B cell (primary cell): Measurements from ENCODE around the gene TOMM40. TPM values are rescaled to one million over a fixed set of nuclear protein-coding genes. Genes with fewer than 3 reads are reported as not detected.
"Not testable (repeated sequence)": the region's sequence is repeated elsewhere in the genome, so short reads cannot be mapped to it uniquely, and the experiment has no call there.

Experiments used
- ATAC-seq: fragments of 200-7000 bp; cut with Tn5 transposase; one replicate; pipeline ENCODE4 v1.10.0; 2021; ENCODE audit warnings: low read depth, mild to moderate bottlenecking, moderate number of reproducible peaks, moderate library complexity
- CTCF ChIA-PET: fragments of 350-600 bp; sonication (Branson Sonifier 250); formaldehyde crosslinking; loops from one replicate; lab custom pipeline; 2021; ENCODE audit warnings: antibody characterized with exemption, inconsistent platforms; lab: Charles Lee
- POLR2A ChIA-PET: fragments of 350-600 bp; sonication (Branson Sonifier 250); formaldehyde crosslinking; loops from one replicate; lab custom pipeline; 2021; ENCODE audit warnings: antibody characterized with exemption; lab: Charles Lee
- DNase-seq: peaks from one replicate; pipeline ENCODE4 v3.0.0; 2013
- H2AFZ ChIP-seq: 2 replicates; pipeline ENCODE4 v1.6.1; 2012; ENCODE audit warnings: mild to moderate bottlenecking, low read depth, low read length; ENCODE audit not compliant: insufficient read depth, poor library complexity, severe bottlenecking
- H3K27ac ChIP-seq, 2 donors: 1 replicate in 1 of 2; 2 replicates in 1 of 2; pipeline ENCODE4 v1.5.1; 2012 to 2013; ENCODE audit warnings: low read length in 2 of 2, mild to moderate bottlenecking in 2 of 2, moderate library complexity in 1 of 2
- H3K27me3 ChIP-seq, 4 experiments: fragments of 200-600 bp in 1 of 4; sonication (generic) in 1 of 4; replicated peaks in 1 of 4; 1 replicate in 2 of 4; 2 replicates in 2 of 4; pipeline versions ENCODE4 v1.6.1 to v1.7.0; 2013 to 2016; ENCODE audit warnings: low read length in 3 of 4, mild to moderate bottlenecking in 2 of 4, mixed read lengths in 1 of 4, moderate library complexity in 1 of 4; ENCODE audit not compliant: insufficient read depth in 4 of 4, control insufficient read depth in 3 of 4; ENCODE audit errors: control extremely low read depth in 1 of 4
- H3K36me3 ChIP-seq, 2 experiments: replicated peaks in 1 of 2; 1 replicate in 1 of 2; 2 replicates in 1 of 2; pipeline versions ENCODE4 v1.6.1 to v1.7.1; 2013; ENCODE audit warnings: low read length in 1 of 2; ENCODE audit not compliant: insufficient read depth in 2 of 2, control insufficient read depth in 1 of 2; ENCODE audit errors: control extremely low read depth in 1 of 2, extremely low read depth in 1 of 2
- H3K4me1 ChIP-seq, 2 donors: fragments of 200-600 bp in 1 of 2; sonication (generic) in 1 of 2; 1 replicate in 1 of 2; 2 replicates in 1 of 2; pipeline versions ENCODE4 v1.5.1 to v1.6.1; 2013 to 2017; ENCODE audit warnings: low read length in 2 of 2; ENCODE audit not compliant: control insufficient read depth in 2 of 2, insufficient read depth in 2 of 2
- H3K4me2 ChIP-seq: replicated peaks from 2 replicates; pipeline ENCODE3; 2012; ENCODE audit warnings: mild to moderate bottlenecking, low read depth, low read length; ENCODE audit not compliant: poor library complexity, severe bottlenecking
- H3K4me3 ChIP-seq, 5 experiments: fragments of 200-600 bp in 1 of 5; sonication (generic) in 1 of 5; 1 replicate in 3 of 5; 2 replicates in 2 of 5; pipeline versions ENCODE4 v1.5.1 to v1.7.0; 2011 to 2016; ENCODE audit warnings: low read length in 4 of 5, mild to moderate bottlenecking in 4 of 5, low read depth in 2 of 5, control low read depth in 1 of 5, moderate library complexity in 1 of 5; ENCODE audit not compliant: insufficient read depth in 1 of 5; ENCODE audit errors: control extremely low read depth in 1 of 5, extremely low read depth in 1 of 5
- H3K79me2 ChIP-seq: fragments of 200-600 bp; sonication (generic); one replicate; pipeline ENCODE4 v1.6.0; 2016; ENCODE audit warnings: low read length; ENCODE audit not compliant: control insufficient read depth, insufficient read depth
- H3K9ac ChIP-seq: fragments of 200-600 bp; sonication (generic); 2 replicates; pipeline ENCODE4 v1.6.1; 2017; ENCODE audit warnings: mild to moderate bottlenecking, low read length, moderate library complexity
- H3K9me3 ChIP-seq, 3 donors: one replicate each; pipeline versions ENCODE4 v1.6.1 to v1.7.1; 2013; ENCODE audit warnings: low read length in 2 of 3; ENCODE audit not compliant: control insufficient read depth in 2 of 3, insufficient read depth in 1 of 3; ENCODE audit errors: control extremely low read depth in 1 of 3
- H4K20me1 ChIP-seq: 2 replicates; pipeline ENCODE4 v1.6.0; 2012; ENCODE audit warnings: mild to moderate bottlenecking, low read length; ENCODE audit not compliant: insufficient read depth, control insufficient read depth, poor library complexity, severe bottlenecking
- H3K27ac Mint-ChIP-seq: one replicate; pipeline ENCODE4 v1.8.0; 2021; ENCODE audit warnings: mixed read lengths
- H3K27me3 Mint-ChIP-seq: one replicate; pipeline ENCODE4 v1.8.0; 2021; ENCODE audit warnings: mixed read lengths
- H3K4me1 Mint-ChIP-seq: one replicate; pipeline ENCODE4 v1.8.0; 2021; ENCODE audit warnings: mixed read lengths
- H3K4me3 Mint-ChIP-seq: one replicate; pipeline ENCODE4 v1.8.0; 2021; ENCODE audit warnings: mixed read lengths
- H3K9me3 Mint-ChIP-seq: one replicate; pipeline ENCODE4 v1.8.0; 2022; ENCODE audit warnings: mixed read lengths; ENCODE audit not compliant: insufficient read depth
- EZH2 ChIP-seq: IDR thresholded peaks from 2 replicates; pipeline ENCODE4 v1.6.1; 2012; ENCODE audit warnings: borderline replicate concordance, low read depth, mild to moderate bottlenecking, moderate library complexity, low read length; ENCODE audit not compliant: insufficient read depth, poor library complexity, severe bottlenecking
- WGBS: methylation state at CpG from one replicate; pipeline ENCODE4 v1.1.5; 2013; ENCODE audit warnings: missing lambda C conversion rate; ENCODE audit not compliant: insufficient coverage; 5-methylcytosine and 5-hydroxymethylcytosine counted together
- intact Hi-C: fragments of 100-400 bp; cut with micrococcal nuclease; formaldehyde crosslinking; loops from one replicate; pipeline ENCODE4 v1.10.0; 2022
- polyA plus RNA-seq: library from polyadenylated mRNA; depleted of rRNA; stranded (reverse); fragments of >200 nt; gene quantifications from 2 replicates; pipeline ENCODE4 v1.2.3, GENCODE V29; 2012
- total RNA-seq, 2 donors: library from RNA; stranded (reverse); fragments of 120-200 nt in 1 of 2; gene quantifications; 1 replicate in 1 of 2; 2 replicates in 1 of 2; pipeline versions ENCODE4 v1.2.3 to v1.2.4, GENCODE V29; 2013 to 2022
- TF ChIP-seq, protein P1 (sequence below): fragments of 200-600 bp; IDR thresholded peaks from one replicate; pipeline ENCODE4 v1.8.0; 2022; ENCODE audit warnings: antibody characterized with exemption, mild to moderate bottlenecking

TOMM40 gene
- total and polyA plus RNA-seq, 2 donors (not counting 1 experiment from before 2014, with no cell fraction given): 30.9 to 31.1 TPM

- CTCF ChIA-PET: no interaction called here
- WGBS: 100% methylated on average over 2 of the region's 6 CpGs
- intact Hi-C loops: no loop called here
Observed at GRCh38 chr19:44886141-44886540, 4.9 kb upstream of the TOMM40 start.

DNA sequence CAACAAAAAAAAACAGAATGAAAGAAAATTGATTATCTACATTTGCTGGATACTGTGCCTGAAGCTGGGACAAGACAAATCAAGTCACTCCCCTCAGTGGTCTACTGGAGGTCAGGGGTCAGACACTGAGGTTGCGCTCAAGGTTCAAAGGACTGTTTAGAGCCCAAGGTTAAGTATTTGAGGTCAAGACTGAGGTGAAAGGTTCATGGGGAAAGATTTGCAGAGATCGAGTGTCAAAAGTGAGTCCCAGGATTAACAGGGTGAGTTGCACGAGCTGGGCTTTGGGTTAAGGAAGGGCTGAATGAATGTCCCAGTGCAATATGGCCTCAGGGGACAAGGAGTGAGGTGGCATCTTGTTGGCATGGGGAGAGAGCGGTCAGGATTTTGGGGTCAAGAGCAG is 3.4 kb upstream of the TOMM40 start:
- DNase-seq: no peak
- Histone ChIP-seq H3K27me3 (no peaks in the 10 kb centered on the region), H3K9me3 (peaks cover 0 to 3% (median 0%) of the 10 kb centered on the region in 3 donors), H3K4me3 (no peak overlapping the region), H3K79me2 (peaks cover 12% of the 10 kb centered on the region), H2AFZ (no peak overlapping the region), H3K4me1 (peaks cover 16 to 21% of the 10 kb centered on the region in 2 donors), H3K9ac (no peak overlapping the region), H4K20me1 (peaks cover 7% of the 10 kb centered on the region), H3K4me2 (no peak overlapping the region), H3K27ac (no peak overlapping the region), H3K36me3 (peaks cover 0 to 5% of the 10 kb centered on the region in 2 experiments)
- ATAC-seq: no peak
- no peaks in the 10 kb centered on the region for H3K9me3 Mint-ChIP-seq
- intact Hi-C loops: no loop called here
- CTCF ChIA-PET: interaction anchor here (0.6 kb wide), 2 partner anchors 36 to 174 kb away, joined by 3 read pairs; no protein-coding TSS in a partner anchor
- TF ChIP-seq, protein P1, sequence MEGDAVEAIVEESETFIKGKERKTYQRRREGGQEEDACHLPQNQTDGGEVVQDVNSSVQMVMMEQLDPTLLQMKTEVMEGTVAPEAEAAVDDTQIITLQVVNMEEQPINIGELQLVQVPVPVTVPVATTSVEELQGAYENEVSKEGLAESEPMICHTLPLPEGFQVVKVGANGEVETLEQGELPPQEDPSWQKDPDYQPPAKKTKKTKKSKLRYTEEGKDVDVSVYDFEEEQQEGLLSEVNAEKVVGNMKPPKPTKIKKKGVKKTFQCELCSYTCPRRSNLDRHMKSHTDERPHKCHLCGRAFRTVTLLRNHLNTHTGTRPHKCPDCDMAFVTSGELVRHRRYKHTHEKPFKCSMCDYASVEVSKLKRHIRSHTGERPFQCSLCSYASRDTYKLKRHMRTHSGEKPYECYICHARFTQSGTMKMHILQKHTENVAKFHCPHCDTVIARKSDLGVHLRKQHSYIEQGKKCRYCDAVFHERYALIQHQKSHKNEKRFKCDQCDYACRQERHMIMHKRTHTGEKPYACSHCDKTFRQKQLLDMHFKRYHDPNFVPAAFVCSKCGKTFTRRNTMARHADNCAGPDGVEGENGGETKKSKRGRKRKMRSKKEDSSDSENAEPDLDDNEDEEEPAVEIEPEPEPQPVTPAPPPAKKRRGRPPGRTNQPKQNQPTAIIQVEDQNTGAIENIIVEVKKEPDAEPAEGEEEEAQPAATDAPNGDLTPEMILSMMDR: no peak
- TF ChIP-seq EZH2: no peak
- 93% methylated on average over 4 of the region's 4 CpGs for WGBS
- no peak overlapping the region for H3K4me3 Mint-ChIP-seq
- peaks cover 5% of the 10 kb centered on the region for H3K27me3 Mint-ChIP-seq
- H3K27ac Mint-ChIP-seq: no peak overlapping the region
- H3K4me1 Mint-ChIP-seq: peaks cover 23% of the 10 kb centered on the region
- POLR2A ChIA-PET: no interaction called here

More at GRCh38 chr19:44886141-44886540, 4.9 kb upstream of the TOMM40 start:
- no peak overlapping the region for H3K27ac Mint-ChIP-seq
- Histone ChIP-seq H3K4me2 (no peak overlapping the region), H3K79me2 (no peaks in the 10 kb centered on the region), H3K9ac (no peak overlapping the region), H3K36me3 (no peaks in the 10 kb centered on the region), H3K4me1 (peaks cover 9% of the 10 kb centered on the region in 2 donors), H3K9me3 (peaks cover 0 to 3% (median 0%) of the 10 kb centered on the region in 3 donors), H3K27me3 (no peaks in the 10 kb centered on the region), H4K20me1 (no peaks in the 10 kb centered on the region), H3K27ac (no peak overlapping the region), H3K4me3 (no peak overlapping the region), H2AFZ (no peak overlapping the region)
- no peak for TF ChIP-seq EZH2
- TF ChIP-seq, protein P1: no peak
- peaks cover 9% of the 10 kb centered on the region for H3K27me3 Mint-ChIP-seq
- H3K4me3 Mint-ChIP-seq: no peak overlapping the region
- DNase-seq: no peak
- H3K4me1 Mint-ChIP-seq: peaks cover 12% of the 10 kb centered on the region
- POLR2A ChIA-PET: no interaction called here
- H3K9me3 Mint-ChIP-seq: no peaks in the 10 kb centered on the region
- ATAC-seq: no peak

- WGBS: 97% methylated on average over 3 of the region's 5 CpGs
- H4K20me1 ChIP-seq, ATAC-seq, H3K4me2 ChIP-seq, H3K27ac ChIP-seq, H3K4me3 ChIP-seq, CTCF ChIA-PET, intact Hi-C loops, POLR2A ChIA-PET, H3K27me3 ChIP-seq, DNase-seq, H2AFZ ChIP-seq, H3K9ac ChIP-seq, H3K27me3 Mint-ChIP-seq, H3K9me3 Mint-ChIP-seq, H3K9me3 ChIP-seq: not testable (repeated sequence)
- H3K36me3 ChIP-seq: peaks cover 0 to 12% of the 10 kb centered on the region in 2 experiments
- H3K4me1 ChIP-seq: peaks cover 16 to 21% of the 10 kb centered on the region in 2 donors
- H3K79me2 ChIP-seq: peaks cover 18% of the 10 kb centered on the region
- Mint-ChIP-seq H3K4me1 (peaks cover 29% of the 10 kb centered on the region), H3K27ac (peak overlapping the region; percentile 4), H3K4me3 (peak overlapping the region; percentile 21)
Observed at GRCh38 chr19:44888335-44888734, 2.7 kb upstream of the TOMM40 start.
